Limb (tissue), 2 donors: ENCODE results near the gene BMX.
A peak's percentile ranks its signal among the peaks of the same experiment; 100 is the strongest.

Experiments
- DNase-seq, 2 donors: peaks; one replicate each; pipeline ENCODE4 v3.0.0-alpha.2; 2016; ENCODE audit errors: extremely low spot score in 2 of 2

The BMX gene

GRCh38 chrX:15507005-15507404 is 6.4 kb downstream of the BMX start:
- DNase-seq = no peak

DNA sequence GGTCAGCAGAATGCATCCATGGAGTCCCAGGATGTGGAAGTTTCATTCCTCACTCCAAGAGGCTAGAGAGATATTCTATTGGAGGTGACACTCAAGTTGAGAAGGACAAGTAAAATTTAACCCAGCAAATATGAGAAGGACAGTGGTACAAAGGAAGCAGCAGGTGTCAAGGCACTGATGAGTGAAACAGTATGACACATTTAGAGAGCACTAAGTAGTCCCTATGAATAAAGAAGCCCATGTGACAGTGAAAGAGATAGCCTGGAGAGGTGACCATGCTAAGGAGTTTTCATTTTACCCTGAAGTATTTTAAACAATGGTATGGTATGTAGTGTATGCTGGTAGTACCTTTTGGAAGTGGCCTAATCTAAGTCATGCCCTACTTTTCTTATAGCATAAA is 9.2 kb downstream of the BMX start:
- no peak for DNase-seq

- no peak for DNase-seq
Observed at GRCh38 chrX:15511563-15511962, 11.0 kb downstream of the BMX start.

DNA sequence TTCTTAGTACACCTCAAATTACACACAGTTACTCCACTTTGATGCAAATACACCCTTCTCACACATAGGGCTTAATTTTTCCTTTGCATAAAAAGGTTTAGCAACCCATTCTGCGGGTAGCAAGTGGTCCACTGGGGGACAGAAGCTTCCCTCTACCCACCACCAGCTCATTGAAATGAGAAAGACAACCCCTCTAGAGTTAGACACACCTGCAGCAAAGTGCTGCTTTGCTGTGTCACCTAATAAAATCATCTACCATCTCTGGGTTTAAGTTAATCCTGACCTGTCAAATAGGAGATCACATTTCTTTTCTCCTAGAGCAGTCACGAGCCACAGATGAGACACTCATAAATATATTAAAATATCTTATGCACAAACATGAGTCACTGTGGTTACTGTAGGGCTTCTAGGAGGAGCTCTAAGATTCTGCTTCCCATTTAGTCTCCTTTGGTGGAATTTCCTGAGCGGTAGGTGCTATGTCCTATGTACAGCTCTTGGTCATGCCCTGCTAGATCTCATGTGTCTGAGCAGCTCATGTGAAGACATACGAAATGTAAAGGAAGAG is 11.9 kb downstream of the BMX start:
- no peak for DNase-seq

GRCh38 chrX:15514279-15514678 is 13.7 kb downstream of the BMX start:
- DNase-seq = no peak

- no peak for DNase-seq
Observed at GRCh38 chrX:15515931-15516330, 15.3 kb downstream of the BMX start.

DNA sequence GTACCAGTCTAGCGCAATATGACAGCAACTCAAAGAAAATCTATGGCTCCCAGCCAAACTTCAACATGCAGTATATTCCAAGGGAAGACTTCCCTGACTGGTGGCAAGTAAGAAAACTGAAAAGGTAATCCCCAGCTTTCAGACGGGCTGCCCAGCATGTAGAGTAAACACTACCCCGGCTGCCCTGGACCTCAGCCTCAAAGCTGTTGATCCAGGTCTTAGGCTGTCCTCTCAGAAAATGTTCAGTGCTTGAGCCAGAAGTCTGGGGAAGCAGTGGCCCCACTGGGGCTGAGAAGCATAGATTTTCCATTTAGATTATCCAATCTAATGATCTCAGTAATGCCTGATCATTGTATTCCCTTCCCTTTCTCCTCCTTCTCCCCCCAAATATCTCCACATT is 21.9 kb downstream of the BMX start:
- no peak for DNase-seq

DNA sequence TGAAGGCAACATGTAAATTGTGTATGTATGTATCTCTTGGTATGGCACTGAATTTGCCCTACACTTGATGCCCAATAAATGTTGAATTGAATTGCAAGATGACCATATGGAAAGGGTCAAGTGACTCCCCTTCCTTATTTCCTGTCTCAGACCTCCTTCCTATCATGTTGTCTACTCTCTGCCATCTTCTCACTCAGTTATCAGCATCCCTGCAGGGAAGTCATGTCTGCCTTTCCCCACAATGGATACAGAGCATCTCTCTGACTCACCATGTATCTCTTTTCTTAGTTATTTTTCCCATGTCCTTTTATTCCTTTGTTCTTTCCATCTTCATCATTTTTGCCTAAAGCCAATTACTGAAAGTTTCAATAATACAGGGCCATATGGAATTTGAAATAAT is 22.5 kb downstream of the BMX start:
- no peak for DNase-seq

DNA sequence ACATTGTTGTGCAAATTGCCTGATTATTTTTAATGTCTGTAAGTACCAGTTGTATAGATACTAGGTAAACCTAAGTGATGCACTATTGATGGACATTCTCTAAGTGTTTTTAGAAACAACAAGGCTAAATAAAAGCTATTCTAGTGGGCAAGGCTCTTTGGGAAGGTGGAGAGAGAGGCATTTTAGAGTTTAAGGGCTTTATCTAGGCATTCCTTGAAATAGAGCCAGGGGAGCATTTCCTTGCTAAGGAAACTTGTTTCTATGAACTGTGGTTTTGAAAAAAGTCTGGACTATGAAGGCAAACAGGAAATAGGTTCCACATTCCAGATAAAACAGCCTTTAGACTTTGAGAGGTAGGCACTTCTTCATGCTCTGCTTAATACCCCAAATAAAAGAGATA is 23.8 kb downstream of the BMX start:
- no peak for DNase-seq

DNA sequence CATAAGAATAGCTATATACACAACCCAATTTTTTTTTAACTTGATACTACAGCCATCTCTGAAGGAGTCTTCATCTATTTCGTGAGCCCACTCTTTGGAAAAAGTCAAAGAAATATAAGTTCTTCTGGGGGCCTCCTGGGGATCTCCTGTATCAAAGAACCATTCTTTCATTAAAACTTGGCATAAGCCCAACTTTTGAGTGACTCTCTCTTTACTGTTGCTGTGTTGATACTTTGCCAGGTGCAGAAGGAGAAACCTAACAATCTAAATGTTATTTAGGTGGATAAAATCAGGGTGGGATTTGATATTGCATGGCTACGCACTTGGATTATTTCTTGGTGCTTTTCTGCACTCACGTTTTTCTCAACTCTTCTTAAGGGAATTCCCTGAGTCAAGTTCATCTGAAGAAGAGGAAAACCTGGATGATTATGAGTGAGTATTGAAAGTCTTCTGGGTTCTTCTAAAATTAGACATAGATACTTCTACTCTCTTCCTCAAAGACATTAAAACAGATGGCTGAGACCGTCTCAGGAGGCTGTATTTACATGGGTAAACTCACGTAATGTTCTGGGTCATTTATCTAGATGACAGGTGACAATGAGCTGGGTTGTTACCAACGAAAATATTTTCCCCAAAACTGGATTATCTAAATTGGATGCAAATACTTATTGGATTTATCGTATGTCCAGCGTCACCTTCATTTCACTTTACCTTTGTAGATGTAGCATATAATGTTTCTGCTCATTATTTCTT is 25.2 kb downstream of the BMX start:
- DNase-seq = no peak

DNA sequence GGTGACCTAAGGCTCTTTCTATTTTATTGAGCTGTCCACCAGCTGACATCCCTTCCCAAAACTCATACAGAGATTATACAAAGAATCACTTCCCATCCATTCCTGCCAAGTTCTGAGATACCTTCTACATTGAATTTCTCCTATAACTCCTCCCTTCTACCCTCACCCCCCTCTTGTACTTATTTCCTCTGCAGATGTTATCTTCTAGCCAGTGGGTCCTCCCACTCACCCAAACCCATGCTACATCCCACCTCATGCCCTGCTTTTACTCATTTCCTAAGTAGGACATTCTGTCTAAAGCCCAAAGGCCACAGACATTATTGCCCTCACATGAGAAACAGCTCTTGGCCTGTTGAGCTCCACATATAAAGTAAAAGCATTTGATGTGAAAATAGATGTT is 28.6 kb downstream of the BMX start:
- DNase-seq = no peak

DNA sequence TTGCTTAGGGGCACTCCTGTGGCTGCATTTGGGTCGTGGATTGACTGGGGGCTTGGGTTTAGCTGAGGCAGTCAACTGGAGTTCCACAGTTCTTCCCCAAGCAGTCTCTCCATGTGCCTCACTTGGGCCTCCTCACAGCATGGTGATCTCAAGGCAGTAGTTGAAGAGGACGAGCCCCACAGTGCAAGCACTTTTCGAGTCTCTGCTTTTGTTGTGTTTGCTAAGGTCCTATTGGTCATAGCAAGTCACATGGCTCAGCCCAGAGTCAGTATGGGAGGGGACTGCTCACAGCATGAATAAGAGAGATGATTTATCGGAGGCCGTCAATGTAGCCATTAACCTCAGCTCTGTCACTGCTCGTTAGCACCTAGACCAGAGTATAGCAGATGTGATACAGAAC is 29.7 kb downstream of the BMX start:
- DNase-seq = no peak

DNA sequence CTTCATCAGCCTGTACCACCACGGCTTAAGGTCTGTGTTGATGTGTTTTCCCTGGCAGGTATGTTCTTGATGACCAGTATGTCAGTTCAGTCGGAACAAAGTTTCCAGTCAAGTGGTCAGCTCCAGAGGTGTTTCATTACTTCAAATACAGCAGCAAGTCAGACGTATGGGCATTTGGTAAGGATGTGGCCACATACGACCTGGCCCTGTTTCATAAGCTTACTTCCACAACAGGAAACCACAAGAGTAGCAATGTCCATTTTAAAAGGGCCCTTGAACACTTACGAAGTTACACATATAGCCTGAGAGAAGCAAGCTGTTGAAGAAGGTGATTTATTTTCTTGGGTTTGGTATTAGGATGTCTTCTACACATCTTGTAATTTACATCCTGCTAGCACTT is 46.1 kb downstream of the BMX start:
- DNase-seq = no peak

- no peak for DNase-seq
Observed at GRCh38 chrX:15547356-15547755, 46.7 kb downstream of the BMX start.

DNA sequence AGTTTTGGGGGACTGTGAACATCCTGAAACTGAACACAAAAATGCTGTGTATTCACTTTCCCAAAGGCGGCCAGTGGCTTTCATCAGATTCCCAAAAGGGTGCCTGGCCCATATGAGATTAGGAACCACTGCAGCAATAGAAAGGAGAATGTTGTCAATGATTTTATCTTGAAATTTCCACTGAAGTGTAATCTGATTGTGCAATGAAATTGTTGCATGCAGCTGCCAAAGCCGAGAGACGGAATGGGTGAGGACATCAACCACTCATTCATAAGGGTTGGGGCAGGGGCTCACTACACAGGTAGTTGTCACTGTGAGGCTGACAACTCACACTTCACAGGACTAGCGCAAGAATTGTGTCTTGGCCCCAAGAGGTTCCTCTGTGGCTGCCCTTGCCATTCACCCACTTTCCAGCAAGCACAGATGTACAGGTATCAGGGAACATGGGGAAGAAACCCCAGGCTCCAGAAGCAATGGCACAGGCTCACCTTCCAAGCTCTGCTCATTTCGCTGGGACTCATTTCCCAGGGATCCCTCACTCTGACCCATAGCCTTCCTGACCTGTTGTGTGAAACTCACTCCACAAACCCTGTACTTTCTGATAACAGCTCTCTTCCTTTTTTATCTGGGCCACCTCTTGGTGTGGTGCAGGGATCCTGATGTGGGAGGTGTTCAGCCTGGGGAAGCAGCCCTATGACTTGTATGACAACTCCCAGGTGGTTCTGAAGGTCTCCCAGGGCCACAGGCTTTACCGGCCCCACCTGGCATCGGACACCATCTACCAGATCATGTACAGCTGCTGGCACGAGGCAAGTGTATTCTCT is 48.8 kb downstream of the BMX start:
- no peak for DNase-seq

DNA sequence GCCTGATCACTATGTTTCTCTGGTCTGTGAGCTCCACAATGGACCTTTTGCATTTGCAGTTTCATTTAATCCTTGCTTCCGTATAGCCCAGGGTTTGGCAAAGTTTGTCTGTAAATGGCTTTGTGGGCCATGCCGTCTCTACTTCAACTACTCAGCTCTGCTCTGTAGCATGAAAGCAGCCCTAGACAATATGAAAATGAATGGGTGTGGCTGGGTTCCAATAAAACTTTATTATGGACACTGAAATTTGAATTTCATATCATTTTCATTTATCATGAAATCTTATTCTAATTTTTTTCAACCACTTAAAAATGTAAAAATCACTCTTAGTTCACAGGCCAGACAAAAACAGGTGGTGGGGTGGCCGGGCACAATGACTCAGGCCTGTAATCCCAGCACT is 58.6 kb downstream of the BMX start:
- DNase-seq = no peak

GRCh38 chrX:15560924-15561323 is 60.3 kb downstream of the BMX start:
- no peak for DNase-seq

GRCh38 chrX:15563056-15563455 is 62.4 kb downstream of the BMX start:
- DNase-seq = no peak

DNA sequence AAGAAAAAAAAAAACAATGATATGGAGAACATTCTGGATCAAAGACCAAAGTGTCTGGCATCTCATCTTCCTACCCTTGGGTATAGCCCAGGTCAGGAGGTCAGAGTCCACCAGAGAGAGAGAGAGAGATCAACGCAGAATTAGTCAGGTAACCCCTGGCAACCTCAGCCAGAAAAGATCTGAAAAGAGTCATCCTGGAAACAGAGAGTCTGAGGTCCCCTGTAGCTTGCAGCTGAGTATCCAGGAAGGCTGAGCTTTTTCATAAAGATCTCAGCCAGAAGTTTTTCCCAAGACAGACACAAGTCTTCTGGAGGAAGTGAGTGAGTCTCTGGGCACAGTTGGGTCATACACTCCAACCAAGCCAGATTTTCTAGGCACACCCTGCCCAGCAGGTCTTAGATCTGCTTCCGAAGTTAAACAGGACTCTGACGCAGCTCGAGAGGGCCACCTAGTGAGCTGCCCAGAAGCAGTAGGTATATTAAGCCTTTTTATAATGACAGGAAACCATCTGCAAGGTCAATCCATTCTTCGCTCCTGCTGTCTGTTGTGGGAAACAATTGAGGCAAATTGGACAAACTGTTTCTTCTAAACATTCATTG is 64.5 kb downstream of the BMX start:
- DNase-seq = peak; percentile 12 to 42

DNA sequence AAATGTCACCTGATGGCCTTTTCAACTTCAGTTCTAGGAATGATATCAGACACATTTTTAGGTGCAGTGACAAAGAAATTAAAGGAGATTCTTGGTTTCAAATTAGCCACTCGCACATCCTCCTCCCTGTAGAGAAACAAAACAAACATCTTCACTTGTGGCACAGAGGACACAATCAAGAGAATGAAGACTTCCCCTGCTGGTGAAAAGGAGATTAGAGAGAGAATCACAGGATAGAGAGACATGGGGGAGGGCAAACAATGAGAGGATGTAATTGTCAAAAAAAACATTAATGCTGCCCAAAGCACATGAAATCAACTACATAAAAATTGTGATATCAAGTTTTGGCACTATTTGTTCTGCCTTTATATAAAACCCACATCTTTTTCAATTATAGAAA is 65.6 kb downstream of the BMX start:
- no peak for DNase-seq

GRCh38 chrX:15567267-15567666 is 66.7 kb downstream of the BMX start:
- no peak for DNase-seq

DNA sequence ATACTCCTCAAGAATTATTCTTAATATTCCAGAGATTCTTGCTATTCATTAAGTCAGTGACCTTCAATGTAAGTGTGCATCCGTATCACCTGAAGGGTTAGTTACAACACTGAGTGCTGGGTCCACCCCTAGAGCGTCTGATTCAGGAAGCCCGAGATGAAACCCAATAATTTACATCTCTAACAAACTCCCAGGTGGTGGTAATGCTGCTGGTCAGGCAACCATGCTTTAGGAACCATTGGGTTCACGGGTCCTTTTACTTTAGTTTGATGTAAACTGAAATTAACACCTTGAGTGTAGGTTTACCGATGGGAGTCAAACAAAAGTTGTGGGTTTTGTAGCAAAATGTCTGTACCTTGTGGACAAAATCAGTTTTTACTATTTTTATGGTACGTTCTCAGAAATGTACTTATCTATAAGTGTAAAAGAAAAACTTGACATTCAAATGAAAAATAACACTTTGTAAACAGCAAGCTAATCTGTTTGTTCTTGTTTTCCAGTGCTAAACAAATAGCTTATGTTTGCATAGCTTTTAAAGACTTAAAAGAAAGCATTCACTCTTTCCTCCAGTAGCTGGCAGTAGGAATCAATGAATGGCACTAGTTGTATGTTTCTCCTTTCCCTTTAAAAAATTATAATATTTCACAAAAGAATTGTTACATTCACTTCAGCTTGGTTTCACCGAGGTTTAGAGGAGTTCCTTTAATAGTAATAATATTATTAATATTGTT is 67.4 kb downstream of the BMX start:
- no peak for DNase-seq
